Measurements from ENCODE around the gene TFCP2.
"Not testable (repeated sequence)": the region's sequence is repeated elsewhere in the genome, so short reads cannot be mapped to it uniquely, and the experiment has no call there.

Gene TFCP2

GRCh38 chr12:51172515-51173431 is at the start of gene TFCP2:
TFCP2 (minus strand) TSS chr12:51173135; CDS start chr12:51172422, 713 bp downstream.
- DNase-seq: peak; percentile 84

GRCh38 chr12:51222461-51222860 is 49.5 kb upstream of the TFCP2 start:
- no peak for DNase-seq

- not testable (repeated sequence) for DNase-seq
These were observed 46.9 kb upstream of the TFCP2 start for GRCh38 chr12:51219857-51220256.

GRCh38 chr12:51219322-51219721 is 46.4 kb upstream of the TFCP2 start:
- no peak for DNase-seq

GRCh38 chr12:51218607-51219161 is 45.7 kb upstream of the TFCP2 start:
- DNase-seq: peak; percentile 20

GRCh38 chr12:51217968-51218606 is 45.2 kb upstream of the TFCP2 start, which contains the start of gene POU6F1:
POU6F1 (minus strand) TSS chr12:51218062; CDS start chr12:51206836, 11,226 bp downstream.
- DNase-seq: peak; percentile 83

- peak; percentile 31 for DNase-seq
These were observed 44.4 kb upstream of the TFCP2 start for GRCh38 chr12:51217133-51217967.

- DNase-seq: no peak
These were observed 43.7 kb upstream of the TFCP2 start for GRCh38 chr12:51216642-51217041.

- DNase-seq: no peak
These were observed 42.0 kb upstream of the TFCP2 start for GRCh38 chr12:51214895-51215294.

- DNase-seq: no peak
These were observed 37.9 kb upstream of the TFCP2 start for GRCh38 chr12:51210690-51211395.

GRCh38 chr12:51209259-51209658 is 36.3 kb upstream of the TFCP2 start:
- no peak for DNase-seq

GRCh38 chr12:51208016-51208660 is 35.2 kb upstream of the TFCP2 start:
- DNase-seq: no peak

- no peak for DNase-seq
These were observed 32.4 kb upstream of the TFCP2 start for GRCh38 chr12:51205350-51205749.

- no peak for DNase-seq
These were observed 29.8 kb upstream of the TFCP2 start for GRCh38 chr12:51202718-51203117.

- no peak for DNase-seq
These were observed 27.9 kb upstream of the TFCP2 start for GRCh38 chr12:51200806-51201205.

- no peak for DNase-seq
These were observed 27.2 kb upstream of the TFCP2 start for GRCh38 chr12:51200156-51200555.

GRCh38 chr12:51199366-51199945 is 26.5 kb upstream of the TFCP2 start:
- no peak for DNase-seq

- no peak for DNase-seq
These were observed 25.8 kb upstream of the TFCP2 start for GRCh38 chr12:51198568-51199365.

- DNase-seq: no peak
These were observed 25.0 kb upstream of the TFCP2 start for GRCh38 chr12:51197736-51198567.

All from RPMI8226 (cell line).